GM21367 (cell line): ENCODE results near the gene RAP1GAP2.

Experiments used
- ATAC-seq: cut with Tn5 transposase; IDR thresholded peaks from one replicate; pipeline ENCODE4 v1.9.1; 2021; ENCODE audit not compliant: unreplicated experiment

Gene RAP1GAP2

DNA sequence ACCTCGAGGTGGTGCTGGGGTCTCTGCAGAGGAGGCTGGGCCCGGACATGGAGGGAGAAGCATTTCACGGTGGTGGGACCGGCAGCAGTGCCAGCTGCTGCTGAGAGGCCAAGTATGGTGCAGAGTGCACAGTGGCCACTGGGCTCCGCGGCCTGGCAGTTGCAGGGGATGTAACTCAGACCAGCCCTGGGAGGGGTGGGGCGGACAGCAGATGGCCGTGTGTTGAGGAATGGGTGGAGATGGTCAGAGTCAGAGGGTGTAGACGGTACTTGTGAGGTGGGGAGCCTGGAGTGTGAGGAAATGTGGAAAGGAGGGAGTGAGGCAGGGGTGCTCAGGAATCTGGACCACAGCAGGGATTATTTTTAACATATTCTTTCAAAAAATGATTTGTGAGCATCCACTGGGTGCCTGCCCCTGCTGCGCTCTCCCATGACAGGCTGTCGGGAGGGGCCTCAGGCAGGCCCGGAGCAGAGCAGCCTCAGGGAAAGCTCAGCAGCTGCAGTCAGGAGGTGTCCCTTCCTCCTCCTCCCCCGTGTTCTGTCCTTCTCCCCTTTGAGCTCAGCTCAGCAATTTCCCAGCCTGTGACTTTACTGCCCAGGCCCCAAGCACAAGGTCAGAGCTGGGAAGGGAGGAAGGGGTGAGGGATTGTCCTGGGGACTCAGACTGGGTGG, 113.1 kb downstream of the RAP1GAP2 start:
- ATAC-seq = no peak

DNA sequence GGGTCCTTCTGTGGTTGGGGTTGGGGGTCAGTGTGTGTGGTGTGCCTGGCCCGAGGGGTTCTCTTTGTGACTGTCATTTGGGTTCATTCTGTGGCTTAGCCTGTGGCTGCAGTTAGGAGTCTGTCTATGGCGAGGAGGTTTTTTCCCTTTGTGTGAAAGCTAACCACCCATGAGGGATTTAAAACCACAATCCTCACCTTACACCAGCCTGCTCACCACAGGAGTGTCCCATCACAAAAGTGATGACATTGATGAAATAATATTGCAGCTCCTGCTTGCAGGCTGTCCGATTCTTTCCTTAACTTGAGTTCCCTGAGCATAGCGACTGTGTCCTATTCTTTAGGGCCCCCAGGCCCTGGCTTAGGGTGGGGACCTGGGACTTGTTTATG, 113.6 kb downstream of the RAP1GAP2 start:
- no peak for ATAC-seq

DNA sequence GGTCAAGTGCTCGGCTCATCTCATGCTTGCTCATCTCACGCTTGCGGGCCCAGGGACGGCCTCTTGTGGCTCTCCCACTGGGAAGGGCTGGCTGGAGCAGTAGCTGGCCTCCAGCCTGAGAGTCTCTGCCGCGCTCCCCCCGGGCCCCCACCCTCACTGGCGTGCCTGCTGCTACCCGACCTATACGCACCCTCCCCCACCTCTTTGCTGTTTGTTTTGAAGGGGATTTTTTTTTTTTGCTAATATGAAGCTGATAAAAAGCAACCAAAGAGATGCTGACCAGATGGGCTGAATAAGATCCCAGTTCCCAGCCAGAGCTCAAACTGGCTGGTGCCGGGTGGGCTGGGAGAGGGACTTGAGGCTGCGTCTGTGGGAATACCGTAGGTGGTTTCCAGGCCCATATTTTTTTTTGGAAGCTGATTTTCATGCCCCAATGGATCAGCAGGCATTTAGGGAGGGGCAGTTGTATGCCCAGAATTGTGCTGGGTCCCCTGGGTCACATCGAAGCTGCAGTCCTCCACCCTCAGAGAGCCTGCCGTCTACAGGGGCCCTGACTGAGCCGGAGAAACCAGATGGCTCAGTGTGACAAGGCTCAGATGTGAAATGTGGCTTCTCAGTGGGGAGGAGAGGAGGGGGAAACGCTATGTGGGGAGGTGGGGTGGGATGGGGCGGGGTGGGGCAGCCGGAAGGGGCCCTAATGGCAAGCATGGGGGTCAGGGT, 115.0 kb downstream of the RAP1GAP2 start:
- ATAC-seq = no peak

DNA sequence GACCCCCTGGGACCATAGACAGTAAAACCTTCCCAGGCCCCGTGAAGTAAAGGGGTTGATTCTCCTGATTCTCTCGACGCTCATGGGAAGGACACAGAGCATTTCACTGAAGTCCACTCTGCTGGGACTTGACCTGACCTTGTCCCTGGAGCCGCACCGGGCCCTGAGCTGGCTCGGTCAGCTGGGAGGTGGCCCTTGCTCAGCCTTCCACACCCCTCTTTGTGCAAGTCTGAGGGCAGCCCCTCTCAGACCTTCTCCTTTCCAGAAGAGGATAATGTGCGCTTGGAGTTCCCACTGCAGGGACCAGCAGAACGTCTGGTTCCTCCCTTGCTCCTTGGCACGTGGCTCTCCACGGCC, 115.5 kb downstream of the RAP1GAP2 start:
- ATAC-seq = no peak

DNA sequence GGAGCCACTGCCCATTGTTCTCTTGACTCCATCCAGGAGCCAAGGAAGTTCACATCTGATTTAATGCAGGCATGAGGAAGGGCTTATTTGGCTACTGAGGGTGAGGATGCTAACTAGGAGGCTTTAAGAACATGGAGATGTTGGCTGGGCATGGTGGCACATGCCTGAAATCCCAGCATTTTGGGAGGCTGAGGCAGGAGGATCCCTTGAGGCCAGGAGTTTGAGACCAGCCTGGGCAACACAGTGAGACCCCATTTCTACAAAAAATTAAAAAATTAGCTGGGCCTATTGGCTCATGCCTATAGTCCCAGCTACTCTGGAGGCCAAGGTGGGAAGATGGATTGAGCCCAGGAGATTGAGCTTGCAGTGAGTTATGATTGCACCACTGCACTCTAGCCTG, 116.5 kb downstream of the RAP1GAP2 start:
- ATAC-seq = no peak

DNA sequence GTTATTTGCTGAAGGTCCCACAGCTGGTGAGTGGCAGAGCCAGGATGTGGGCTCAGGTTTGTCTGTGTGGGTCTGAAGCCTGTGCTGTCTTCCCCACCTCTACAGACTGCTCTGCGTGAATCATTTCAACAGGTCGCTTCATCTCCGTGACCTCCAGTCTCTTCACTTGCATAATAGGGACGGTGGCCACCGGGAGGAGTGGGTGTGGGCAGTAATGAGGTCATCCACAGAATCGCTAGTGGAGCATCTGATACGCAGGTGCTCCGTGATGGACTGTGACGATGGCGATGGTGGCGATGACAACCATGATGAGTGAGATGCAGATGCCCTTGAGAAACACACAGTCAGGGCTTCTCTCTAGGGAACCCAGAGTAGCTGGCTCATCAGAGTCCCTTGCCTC, 120.2 kb downstream of the RAP1GAP2 start:
- ATAC-seq = no peak

DNA sequence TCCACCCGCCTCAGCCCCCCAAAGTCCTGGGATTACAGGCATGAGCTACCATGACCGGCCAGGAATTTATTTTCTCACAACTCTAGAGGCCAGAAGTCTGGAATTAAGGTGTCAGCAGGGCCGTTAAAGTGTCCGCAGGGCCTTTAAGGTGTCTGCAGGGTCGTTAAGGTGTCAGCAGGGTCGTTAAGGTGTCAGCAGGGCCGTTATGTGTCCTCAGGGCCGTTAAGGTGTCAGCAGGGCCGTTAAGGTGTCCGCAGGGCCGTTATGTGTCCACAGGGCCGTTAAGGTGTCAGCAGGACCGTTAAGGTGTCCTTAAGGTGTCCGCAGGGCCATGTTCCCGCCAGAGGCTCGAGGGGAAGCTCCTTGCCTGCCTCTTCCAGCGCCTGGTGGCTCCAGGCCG, 125.2 kb downstream of the RAP1GAP2 start:
- no peak for ATAC-seq

DNA sequence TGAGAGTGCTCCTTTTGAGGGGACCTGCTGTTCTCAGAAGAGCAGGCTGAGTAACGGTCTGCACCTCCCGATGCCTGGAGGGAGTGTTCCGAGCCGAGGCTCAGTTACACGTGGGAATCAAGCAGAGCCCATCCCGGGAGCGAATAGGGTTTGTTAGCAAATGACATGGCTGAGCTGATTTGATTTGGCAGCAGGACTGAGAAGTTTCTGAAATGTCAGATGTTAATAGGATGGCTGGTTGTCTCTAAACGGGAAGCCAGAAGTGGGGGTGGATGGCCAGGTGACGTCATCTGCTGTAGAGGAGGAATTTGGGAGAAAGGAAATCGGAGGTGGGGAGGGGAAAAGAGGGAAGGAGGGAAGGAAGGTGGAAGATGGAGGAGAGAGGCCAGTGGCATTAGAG, 128.0 kb downstream of the RAP1GAP2 start:
- ATAC-seq = no peak

DNA sequence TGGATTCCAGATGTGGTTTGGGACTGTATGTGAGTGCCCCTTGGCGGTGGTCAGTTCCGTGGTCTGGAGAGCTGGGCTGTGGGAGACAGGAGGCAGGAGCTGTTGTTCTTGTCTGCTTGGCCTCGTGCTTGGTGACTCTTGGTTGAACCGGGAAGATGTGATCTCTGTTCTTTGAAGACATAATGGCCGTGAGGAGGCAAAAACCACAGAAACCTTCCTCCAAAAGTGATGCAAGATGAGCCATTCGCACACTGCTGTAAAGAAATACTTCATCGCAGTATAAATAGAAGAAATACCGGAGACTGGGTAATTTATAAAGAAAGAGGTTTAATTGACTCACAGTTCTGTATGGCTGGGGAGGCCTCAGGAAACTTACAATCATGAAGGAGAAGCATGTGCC, 128.8 kb downstream of the RAP1GAP2 start:
- no peak for ATAC-seq

DNA sequence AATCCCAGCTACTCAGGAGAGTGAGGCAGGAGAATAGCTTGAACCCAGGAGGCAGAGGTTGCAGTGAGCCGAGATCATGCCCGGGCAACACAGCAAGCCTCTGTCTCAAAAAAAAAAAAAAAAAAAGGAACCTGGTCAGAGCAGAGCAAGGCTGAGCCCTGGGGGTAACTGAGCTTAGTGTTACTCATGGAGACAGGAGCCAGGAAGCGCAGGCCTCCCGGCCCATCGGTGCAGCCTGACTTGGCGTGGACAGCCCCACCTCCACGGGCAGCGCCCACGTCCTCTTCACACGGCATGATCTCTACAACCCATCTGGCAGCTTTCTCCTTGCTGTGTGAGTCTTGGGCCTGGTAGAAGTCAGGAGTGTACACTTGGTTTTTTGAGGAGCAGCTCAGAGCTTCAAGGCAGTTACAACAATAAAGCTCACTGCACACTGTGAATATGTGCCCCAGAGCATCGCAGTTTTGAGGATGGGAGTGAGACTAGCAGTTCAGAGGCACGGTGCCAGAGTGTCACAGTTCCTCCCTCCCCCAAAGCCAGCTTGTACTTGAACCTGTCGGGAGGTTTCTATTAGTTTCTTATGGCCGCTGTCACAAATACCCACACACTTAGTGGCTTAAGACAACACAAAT, 129.9 kb downstream of the RAP1GAP2 start:
- ATAC-seq = no peak

DNA sequence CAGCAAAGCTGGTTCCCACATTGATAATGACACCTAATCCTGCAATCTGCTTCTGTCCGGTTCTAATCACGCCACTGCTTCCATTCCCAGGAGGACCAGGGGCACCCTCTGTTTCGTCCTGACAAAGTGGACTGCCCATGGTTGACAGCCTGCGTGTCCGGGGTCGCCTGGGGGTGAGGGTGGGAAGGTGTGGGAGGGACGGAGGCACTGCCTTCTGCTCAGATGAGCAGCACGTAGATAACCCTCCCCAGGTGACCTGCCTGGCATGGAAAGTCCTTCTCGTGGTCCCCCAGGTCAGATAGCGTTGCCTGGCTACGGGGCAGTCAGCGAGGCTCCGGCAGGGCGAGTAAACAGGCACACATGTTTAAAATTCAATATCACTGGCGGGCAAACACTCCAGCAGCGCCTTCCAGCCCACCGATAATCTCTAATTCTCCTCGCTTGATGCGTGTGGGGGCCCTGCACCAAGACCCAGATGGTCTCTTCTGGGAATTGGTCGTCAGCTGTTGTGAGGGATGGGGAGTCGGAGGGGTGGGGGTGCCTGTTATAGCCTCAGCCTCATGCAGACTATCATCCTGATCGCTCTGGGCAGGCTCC, 132.2 kb downstream of the RAP1GAP2 start:
- ATAC-seq = no peak

DNA sequence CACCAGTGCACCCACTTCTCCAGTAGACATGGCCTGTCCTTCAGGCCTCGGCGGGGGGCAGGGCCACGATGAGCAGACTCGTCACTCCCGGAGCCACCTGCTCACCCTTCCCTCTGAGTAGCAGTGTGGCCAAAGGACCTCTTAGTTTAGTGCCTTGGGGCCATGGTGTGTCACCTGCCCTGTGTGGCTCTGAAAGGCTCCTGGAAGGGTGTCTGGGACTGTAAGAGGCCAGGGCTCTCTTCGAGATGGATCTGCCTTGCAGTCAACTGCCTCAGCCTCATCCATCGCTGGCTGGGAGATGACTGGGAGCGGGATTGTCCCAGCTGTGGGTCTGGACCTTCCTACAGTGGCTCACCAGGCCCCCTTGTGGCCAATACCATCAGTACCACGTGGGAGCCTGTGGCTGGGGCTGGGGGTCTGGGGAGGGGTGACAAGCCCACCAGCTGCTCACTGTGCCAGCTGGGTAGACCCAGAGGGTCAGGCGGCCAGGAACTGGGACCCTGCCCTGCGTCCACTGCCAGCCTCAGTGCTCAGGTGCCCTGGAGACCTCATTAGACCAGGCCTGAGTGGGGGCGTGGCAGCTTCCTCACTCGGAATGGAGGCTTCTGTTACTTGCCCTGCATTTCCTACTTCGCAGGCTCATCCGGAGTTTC, 133.8 kb downstream of the RAP1GAP2 start:
- ATAC-seq = no peak

DNA sequence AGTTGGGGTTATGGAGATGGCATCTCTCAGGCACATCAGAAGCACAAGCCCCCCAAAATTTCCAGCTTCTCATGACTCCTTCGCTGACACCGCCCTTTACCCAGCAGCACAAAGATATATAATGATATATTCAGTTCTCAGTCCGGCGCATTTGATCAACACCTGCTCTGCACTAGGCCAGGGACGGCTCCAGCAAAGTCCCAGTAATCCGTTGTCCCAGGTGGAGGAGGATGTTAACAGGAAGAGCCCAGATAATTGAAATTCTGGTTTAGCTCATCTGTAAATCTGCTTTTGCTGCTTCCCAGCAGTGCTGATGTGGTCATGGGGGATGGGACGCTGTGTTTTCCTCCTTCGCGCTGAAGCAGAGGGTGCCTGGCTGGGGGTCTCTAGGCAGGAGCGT, 135.6 kb downstream of the RAP1GAP2 start:
- ATAC-seq = no peak

DNA sequence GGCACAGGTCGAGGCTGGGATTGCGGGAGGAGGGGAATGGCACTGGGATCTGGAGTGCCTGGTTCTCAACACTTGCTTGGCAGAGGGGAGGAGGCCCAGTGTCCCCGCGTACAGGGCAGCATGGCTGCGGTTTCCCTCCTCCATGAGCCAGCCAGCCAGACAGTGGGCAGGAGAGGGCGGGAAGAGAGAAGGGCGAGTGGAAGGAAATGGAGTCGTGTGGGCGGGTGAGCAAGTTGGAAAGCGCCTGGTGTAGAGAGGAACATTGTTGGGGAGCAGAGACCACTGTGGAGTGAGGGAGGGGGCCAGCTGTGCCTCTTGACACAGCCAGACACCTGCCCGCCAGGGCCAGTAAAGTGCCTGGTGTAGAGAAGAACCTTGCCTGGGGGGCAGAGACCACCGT, 136.7 kb downstream of the RAP1GAP2 start:
- ATAC-seq = no peak

DNA sequence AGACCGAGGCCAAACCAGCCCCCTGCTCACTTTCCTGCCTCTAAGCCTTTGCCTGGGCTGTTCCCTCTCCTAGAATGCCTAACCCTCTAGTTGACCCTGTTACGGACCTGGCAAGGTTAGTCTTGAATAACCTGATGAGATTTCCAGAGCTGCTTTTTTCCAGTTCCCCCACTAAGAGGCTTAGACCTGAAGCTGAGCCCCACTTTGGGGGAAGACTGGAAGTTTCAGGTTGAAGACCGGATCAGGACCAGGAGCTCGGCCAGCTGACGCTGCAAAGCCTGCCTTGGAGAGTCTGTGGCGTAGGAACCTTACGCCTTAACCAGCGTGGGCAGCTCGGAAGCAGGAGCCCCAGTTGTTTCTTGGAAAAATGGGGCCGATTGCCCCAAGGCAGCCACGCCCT, 137.4 kb downstream of the RAP1GAP2 start:
- no peak for ATAC-seq

DNA sequence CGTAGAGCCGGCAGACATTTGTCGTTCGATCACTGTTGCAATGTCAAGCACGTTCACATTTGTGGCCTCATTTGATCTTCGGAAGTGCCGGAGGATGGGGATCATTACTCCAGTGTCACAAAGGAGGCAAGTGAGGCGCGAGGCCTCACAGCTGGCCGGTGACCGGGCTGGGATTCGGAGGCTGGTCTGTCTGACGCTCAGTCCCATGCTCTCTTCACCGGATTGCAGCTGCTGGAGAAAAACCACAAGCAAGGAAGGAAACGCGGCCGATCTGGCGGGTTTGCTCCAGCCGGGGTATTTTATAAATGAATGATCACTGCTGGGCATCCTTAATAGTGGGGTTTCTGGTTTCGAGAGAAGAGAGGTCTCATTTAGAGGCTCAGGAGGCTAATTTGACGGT, 139.4 kb downstream of the RAP1GAP2 start:
- no peak for ATAC-seq

DNA sequence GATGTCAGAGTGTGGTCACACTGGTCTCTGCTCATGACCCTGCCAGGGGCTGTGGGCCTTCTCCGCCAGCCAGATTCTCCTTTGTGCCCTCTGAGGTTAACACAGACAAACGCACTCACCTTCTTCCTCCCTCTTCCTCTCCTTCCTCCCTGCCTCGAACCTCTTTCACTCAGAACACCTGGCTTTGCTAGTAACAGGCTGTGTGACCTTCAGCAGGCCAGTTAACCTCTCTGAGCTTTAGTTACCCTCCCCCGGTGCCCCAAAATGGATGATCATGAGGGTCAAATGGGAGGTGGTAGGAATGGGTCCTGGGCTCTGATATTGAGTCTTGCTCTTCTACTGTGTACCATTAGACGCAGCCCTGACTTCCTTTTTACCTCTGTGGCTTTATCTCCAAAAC, 140.1 kb downstream of the RAP1GAP2 start:
- no peak for ATAC-seq

DNA sequence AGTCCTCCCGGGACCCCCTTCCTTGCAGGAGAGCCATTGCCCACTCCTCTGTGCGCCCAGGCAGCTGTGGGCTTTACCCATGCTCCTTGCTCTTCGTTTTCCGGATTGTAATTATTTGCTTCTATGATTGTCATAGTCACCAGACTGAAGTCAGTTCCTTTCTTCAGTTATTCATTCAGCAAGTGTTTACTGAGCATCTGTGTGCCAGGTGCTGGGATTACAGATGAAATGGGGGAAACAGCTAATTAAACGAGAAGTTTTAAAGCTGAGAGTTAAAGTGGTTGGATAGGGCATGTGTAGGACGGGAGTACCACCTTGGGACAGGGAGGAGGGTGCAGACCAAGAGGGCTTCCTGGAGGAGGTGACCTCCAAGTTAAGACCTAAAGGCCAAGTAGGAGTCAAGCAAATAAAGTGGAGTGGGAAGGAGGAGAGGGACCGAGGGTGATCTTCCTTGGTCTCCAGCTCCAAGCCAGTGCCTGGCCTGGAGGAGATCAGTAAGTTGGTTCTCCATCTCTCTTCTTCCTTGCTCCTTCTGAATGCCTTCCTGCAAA, 140.6 kb downstream of the RAP1GAP2 start:
- no peak for ATAC-seq

DNA sequence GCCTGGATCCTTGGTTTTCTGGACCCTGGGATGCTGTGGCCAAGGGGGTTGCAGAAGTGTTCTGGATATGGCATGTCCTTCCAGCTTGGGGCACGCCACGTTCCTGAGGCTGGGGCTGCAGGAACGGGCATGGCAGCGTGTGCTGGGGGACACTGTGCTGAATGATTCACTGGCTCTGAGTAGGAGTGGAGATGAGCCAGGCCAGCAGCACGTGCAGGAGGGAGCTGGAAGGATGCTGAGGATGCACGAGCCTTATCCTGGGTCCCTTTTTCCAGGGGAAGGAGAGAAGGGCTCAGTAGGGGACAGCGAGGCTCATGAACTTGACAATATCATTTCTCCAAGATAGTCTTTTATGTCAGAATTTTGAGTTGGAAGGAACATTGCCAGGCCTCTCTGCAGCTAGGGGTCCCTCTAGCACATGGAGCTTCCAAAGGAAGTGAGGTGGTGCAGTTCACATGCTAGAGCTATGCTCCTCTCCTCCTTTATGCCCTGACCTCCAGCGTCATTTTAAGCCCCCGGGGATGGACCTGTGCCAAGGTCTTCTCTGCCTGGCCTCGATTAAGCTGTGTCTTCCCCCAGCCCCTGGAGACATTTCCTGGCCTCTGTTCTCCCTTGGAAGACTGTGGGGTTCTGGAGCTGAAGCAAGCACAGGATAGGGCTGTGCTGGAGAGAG, 141.2 kb downstream of the RAP1GAP2 start:
- no peak for ATAC-seq

DNA sequence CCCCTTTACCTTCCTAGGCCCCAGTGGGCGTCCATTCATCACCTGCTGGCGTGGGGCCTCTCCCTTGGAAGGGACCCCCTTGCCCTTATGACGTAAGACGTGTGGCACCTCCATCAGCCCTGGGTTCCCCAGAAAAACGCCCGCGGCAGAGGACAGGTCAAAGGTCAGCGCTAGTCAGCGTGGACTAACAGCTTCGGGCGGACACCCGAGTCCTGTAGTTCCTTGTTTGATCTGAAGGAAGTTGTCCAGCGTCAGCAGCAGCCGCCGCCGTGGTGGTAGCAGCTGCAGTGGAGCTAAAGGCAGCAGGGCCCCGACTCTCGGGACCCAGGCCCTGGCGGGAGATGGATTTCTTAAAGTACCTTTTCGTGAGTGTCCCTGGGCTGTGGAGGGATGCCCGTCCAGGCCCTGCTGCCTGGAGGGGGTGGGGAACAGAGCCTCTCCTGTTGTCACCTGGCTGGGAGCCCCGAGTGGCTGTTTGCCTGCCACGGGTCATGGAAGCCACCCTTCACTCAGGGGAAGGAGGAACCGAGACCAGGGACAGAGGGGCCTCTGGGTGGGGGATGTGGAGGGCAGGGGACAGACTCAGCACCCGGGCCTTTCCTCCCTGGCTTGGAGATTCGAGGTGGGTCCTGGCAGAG, 143.6 kb downstream of the RAP1GAP2 start:
- no peak for ATAC-seq
